ENCODE data around the gene GRIN3A. TPM values are rescaled to one million over a fixed set of nuclear protein-coding genes. Genes with fewer than 3 reads are reported as not detected.

The GRIN3A gene
- total and polyA plus RNA-seq, 7 donors, result under 0.01 to 1.2 (median 0.25) TPM; not detected in 1

DNA sequence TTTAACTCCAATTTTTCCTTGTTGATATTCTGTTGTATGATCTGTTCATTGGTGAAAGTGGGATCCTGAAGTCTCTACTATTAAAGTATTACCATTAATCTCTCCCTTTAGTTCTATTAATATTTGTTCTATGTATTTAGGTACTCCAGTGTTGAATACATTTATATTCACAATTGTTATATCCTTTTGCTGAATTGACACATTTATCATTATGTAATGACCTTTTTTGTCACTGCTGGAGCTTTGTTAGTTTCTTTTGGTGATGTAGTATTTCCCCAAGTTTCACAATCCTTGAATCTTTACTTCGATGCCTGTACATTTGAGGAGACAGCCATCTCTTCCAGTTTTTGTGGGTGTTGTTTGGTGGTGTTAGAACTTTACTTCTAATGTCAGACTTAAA is 90.0 kb downstream of the GRIN3A start:
- TF ChIP-seq POLR2A (IDR thresholded peaks at IDR 0.05) (no peak), POLR2AphosphoS5 (IDR thresholded peaks at IDR 0.05) (no peak), EP300 (IDR thresholded peaks at IDR 0.05) (no peak), CTCF (IDR thresholded peaks at IDR 0.05) (no peak)
- Histone ChIP-seq H3K9me3 (no peaks in the 10 kb centered on the region), H3K36me3 (no peaks in the 10 kb centered on the region), H3K4me3 (no peak overlapping the region), H3K4me1 (no peaks in the 10 kb centered on the region), H3K27me3 (no peaks in the 10 kb centered on the region), H3K27ac (no peak overlapping the region)
- intact Hi-C loops (cut with DNase I), result no loop called here
- no peak for DNase-seq
- 83 to 88% methylated on average over 1 of the region's 1 CpG for WGBS, 2 donors

DNA sequence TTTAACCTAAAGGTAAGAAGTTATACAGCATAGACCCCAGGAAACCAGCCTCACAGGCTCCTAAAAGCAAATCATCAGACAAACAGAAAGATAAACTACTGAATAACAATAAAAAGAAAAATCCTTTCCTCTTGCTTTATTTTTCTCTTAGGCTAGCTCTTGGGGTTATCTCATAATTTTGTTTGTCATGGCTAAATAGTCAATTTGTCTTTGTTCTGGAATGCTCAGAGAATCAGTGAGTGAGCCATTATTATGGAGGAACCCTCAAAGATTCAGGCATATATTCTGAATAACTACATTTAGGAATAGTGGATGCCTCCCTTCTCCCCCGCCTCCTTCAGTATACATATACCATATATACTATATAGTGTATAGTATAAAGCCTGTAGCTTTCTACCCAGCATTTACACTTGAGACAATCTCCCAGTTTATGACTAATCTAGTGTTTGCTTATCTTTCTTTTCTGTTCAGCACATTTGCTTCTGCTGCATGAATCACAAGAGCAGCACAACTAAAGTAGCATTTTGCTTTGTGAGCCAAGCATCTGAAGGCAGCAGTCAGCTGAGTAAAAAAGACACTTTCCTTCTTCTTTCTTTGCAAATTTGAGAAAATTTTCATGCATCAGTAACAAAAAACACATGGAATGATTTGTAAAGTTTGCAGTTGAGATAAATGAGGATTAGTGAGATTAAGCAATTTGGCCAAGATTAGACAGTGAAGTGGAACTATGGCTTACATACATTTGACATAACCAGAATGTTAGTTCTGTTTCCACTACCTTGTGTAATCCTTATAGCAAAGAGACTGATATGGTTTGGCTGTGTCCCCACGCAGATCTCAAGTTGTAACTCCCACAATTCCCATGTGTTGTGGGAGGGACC is 98.4 kb downstream of the GRIN3A start:
- no peak for DNase-seq
- Histone ChIP-seq H3K4me3 (no peak overlapping the region), H3K4me1 (peaks cover 0 to 6% (median 0%) of the 10 kb centered on the region in 4 donors), H3K27me3 (no peaks in the 10 kb centered on the region), H3K36me3 (no peaks in the 10 kb centered on the region), H3K9me3 (peaks cover 0 to 5% (median 0%) of the 10 kb centered on the region in 4 donors), H3K27ac (no peak overlapping the region)
- TF ChIP-seq POLR2A (IDR thresholded peaks at IDR 0.05), result no peak
- TF ChIP-seq CTCF (IDR thresholded peaks at IDR 0.05), result no peak
- TF ChIP-seq EP300 (IDR thresholded peaks at IDR 0.05), result no peak
- TF ChIP-seq POLR2AphosphoS5 (IDR thresholded peaks at IDR 0.05), result no peak
- intact Hi-C loops (cut with DNase I), result no loop called here
- 70 to 81% methylated on average over 2 of the region's 2 CpGs for WGBS, 2 donors

DNA sequence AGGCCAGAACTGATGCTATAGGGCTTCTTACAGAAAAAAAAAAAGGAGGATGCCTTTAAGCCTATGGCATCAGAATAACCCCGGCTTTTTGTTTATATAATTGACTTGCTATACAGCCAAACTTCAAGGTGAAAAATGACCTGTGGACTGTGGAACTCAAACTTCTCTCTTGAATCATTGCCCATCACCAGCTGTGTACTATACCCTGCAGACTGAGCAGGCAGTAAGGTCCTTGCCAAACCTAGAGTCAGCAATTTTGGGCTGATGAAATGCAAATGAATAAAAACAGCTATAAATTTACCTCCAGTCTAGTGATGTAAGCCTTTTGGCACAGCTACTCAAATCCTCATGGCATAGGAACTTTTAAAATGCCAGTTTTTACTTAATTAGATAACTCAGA is 99.1 kb downstream of the GRIN3A start:
- Histone ChIP-seq H3K4me3 (no peak overlapping the region), H3K36me3 (no peaks in the 10 kb centered on the region), H3K27ac (no peak overlapping the region), H3K27me3 (no peaks in the 10 kb centered on the region), H3K9me3 (peaks cover 0 to 5% (median 0%) of the 10 kb centered on the region in 4 donors), H3K4me1 (peaks cover 0 to 6% (median 0%) of the 10 kb centered on the region in 4 donors)
- 14 to 45% methylated on average over 1 of the region's 1 CpG for WGBS, 2 donors
- intact Hi-C loops (cut with DNase I), result no loop called here
- no peak for DNase-seq
- TF ChIP-seq EP300 (IDR thresholded peaks at IDR 0.05) (no peak), CTCF (IDR thresholded peaks at IDR 0.05) (no peak), POLR2A (IDR thresholded peaks at IDR 0.05) (no peak), POLR2AphosphoS5 (IDR thresholded peaks at IDR 0.05) (no peak)

DNA sequence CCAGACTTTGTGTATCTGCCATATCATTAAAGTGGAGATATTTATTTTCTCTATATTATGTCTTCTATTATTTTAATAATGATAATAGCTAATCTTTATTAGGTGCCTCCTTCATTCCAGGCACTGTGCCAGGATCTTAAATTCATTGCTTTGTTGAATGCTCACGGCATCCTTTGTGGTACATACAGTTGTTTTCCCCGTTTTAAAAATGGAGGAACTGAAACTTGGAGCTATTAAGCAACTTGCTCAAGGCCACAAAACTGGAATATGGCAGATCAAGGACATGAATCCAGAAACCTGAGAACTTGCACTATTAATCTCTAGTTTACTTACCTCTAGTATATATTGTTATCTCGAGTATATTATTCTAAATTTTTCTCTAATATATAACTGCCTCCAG is 102.2 kb downstream of the GRIN3A start:
- intact Hi-C loops (cut with DNase I), result no loop called here
- Histone ChIP-seq H3K4me1 (peaks cover 0 to 6% (median 0%) of the 10 kb centered on the region in 4 donors), H3K9me3 (no peaks in the 10 kb centered on the region), H3K36me3 (no peaks in the 10 kb centered on the region), H3K4me3 (no peak overlapping the region), H3K27ac (no peak overlapping the region), H3K27me3 (no peaks in the 10 kb centered on the region)
- 72 to 77% methylated on average over 3 of the region's 3 CpGs for WGBS, 2 donors
- no peak for DNase-seq
- TF ChIP-seq CTCF (IDR thresholded peaks at IDR 0.05), result no peak
- TF ChIP-seq POLR2AphosphoS5 (IDR thresholded peaks at IDR 0.05), result no peak
- TF ChIP-seq POLR2A (IDR thresholded peaks at IDR 0.05), result no peak
- TF ChIP-seq EP300 (IDR thresholded peaks at IDR 0.05), result no peak
